Neural crest cell (in vitro differentiated cells): ENCODE data around the gene CES2. TPM values are rescaled to one million over a fixed set of nuclear protein-coding genes. Genes with fewer than 3 reads are reported as not detected.
"Not testable (repeated sequence)": the region's sequence is repeated elsewhere in the genome, so short reads cannot be mapped to it uniquely, and the experiment has no call there.

Experiments
- DNase-seq: peaks from one replicate; pipeline ENCODE4 v3.0.0; 2021; ENCODE audit warnings: low read depth, mixed read lengths, low spot score
- H3K27ac Mint-ChIP-seq: one replicate; pipeline ENCODE4 v1.8.0; 2021; ENCODE audit warnings: mild to moderate bottlenecking, mixed read lengths; ENCODE audit not compliant: unreplicated experiment
- H3K27me3 Mint-ChIP-seq: 2 replicates; pipeline ENCODE4 v1.8.0; 2021; ENCODE audit warnings: low read depth, mild to moderate bottlenecking, mixed read lengths
- H3K36me3 Mint-ChIP-seq: 2 replicates; pipeline ENCODE4 v1.8.0; 2021; ENCODE audit warnings: low read depth, mild to moderate bottlenecking, mixed read lengths
- H3K4me1 Mint-ChIP-seq: 2 replicates; pipeline ENCODE4 v1.8.0; 2021; ENCODE audit warnings: mixed read lengths
- H3K4me3 Mint-ChIP-seq: one replicate; pipeline ENCODE4 v1.8.0; 2021; ENCODE audit warnings: mild to moderate bottlenecking, mixed read lengths
- H3K9me3 Mint-ChIP-seq: 2 replicates; pipeline ENCODE4 v1.8.0; 2021; ENCODE audit warnings: mixed read lengths
- CTCF ChIP-seq: fragments of 200-600 bp; sonication (generic); conservative IDR thresholded peaks from 2 replicates; pipeline ENCODE4 v1.5.0; 2021; ENCODE audit warnings: antibody characterized with exemption, mild to moderate bottlenecking
- total RNA-seq: library from RNA; stranded (reverse); gene quantifications from 2 replicates; pipeline ENCODE4 v1.2.1, GENCODE V29; 2021

The CES2 gene
- total RNA-seq, 1 donor from 2014 or later = 52.5 TPM

- no peak for TF ChIP-seq CTCF
- Mint-ChIP-seq H3K27me3 (peaks cover 19% of the 10 kb centered on the region), H3K4me3 (peak overlapping the region; percentile 97), H3K27ac (no peak overlapping the region), H3K36me3 (no peaks in the 10 kb centered on the region), H3K4me1 (peaks cover 38% of the 10 kb centered on the region), H3K9me3 (no peaks in the 10 kb centered on the region)
- DNase-seq = no peak
These were observed 3.2 kb upstream of the CES2 start for GRCh38 chr16:66932076-66932475.

- Mint-ChIP-seq H3K36me3 (no peaks in the 10 kb centered on the region), H3K27me3 (peaks cover 3% of the 10 kb centered on the region), H3K4me3 (peak overlapping the region; percentile 97), H3K9me3 (no peaks in the 10 kb centered on the region), H3K27ac (peak overlapping the region; percentile 75), H3K4me1 (peaks cover 45% of the 10 kb centered on the region)
- TF ChIP-seq CTCF = no peak
- DNase-seq = no peak
These were observed 1.6 kb upstream of the CES2 start for GRCh38 chr16:66933776-66934137.

- peaks cover 45% of the 10 kb centered on the region for H3K4me1 Mint-ChIP-seq
- no peaks in the 10 kb centered on the region for H3K27me3 Mint-ChIP-seq
- no peaks in the 10 kb centered on the region for H3K9me3 Mint-ChIP-seq
- no peaks in the 10 kb centered on the region for H3K36me3 Mint-ChIP-seq
- no peak for TF ChIP-seq CTCF
- DNase-seq = peak; percentile 83
- H3K4me3 Mint-ChIP-seq = peak within 1 kb of the TSS; percentile 97
- H3K27ac Mint-ChIP-seq = peak within 1 kb of the TSS; percentile 96
These were observed 1.0 kb upstream of the CES2 start, which contains the start of gene CIAO2B for GRCh38 chr16:66934138-66934838. Gene CIAO2B, minus strand, starts transcription at chr16:66934402. Its CDS starts 38 bp downstream, at chr16:66934364.

- H3K27me3 Mint-ChIP-seq = not testable (repeated sequence)
These were observed 440 bp upstream of the CES2 start for GRCh38 chr16:66934839-66935313.

GRCh38 chr16:66936462-66936861 is 1.1 kb downstream of the CES2 start:
- no peaks in the 10 kb centered on the region for H3K27me3 Mint-ChIP-seq
- no peak for TF ChIP-seq CTCF
- H3K9me3 Mint-ChIP-seq = no peaks in the 10 kb centered on the region
- no peak for DNase-seq
- H3K4me3 Mint-ChIP-seq = peak overlapping the region; percentile 70
- peaks cover 45% of the 10 kb centered on the region for H3K4me1 Mint-ChIP-seq
- H3K27ac Mint-ChIP-seq = no peak overlapping the region
- no peaks in the 10 kb centered on the region for H3K36me3 Mint-ChIP-seq

More at GRCh38 chr16:66934839-66935313, 440 bp upstream of the CES2 start:
- Mint-ChIP-seq H3K4me1 (peaks cover 45% of the 10 kb centered on the region), H3K27ac (peak overlapping the region; percentile 96), H3K4me3 (peak overlapping the region; percentile 97)
- H3K9me3 Mint-ChIP-seq, H3K36me3 Mint-ChIP-seq, DNase-seq: not testable (repeated sequence)

GRCh38 chr16:66936889-66937554 is 1.7 kb downstream of the CES2 start:
- H3K27me3 Mint-ChIP-seq = no peaks in the 10 kb centered on the region
- no peaks in the 10 kb centered on the region for H3K36me3 Mint-ChIP-seq
- peak overlapping the region; percentile 70 for H3K4me3 Mint-ChIP-seq
- no peak for DNase-seq
- no peak overlapping the region for H3K27ac Mint-ChIP-seq
- H3K4me1 Mint-ChIP-seq = peaks cover 45% of the 10 kb centered on the region
- TF ChIP-seq CTCF = no peak
- H3K9me3 Mint-ChIP-seq = no peaks in the 10 kb centered on the region
